BE2C (cell line): ENCODE results near the gene LOXL3.

Experiments
- DNase-seq: peaks from one replicate; pipeline ENCODE4 v3.0.0-alpha.2; 2020
- H3K27me3 ChIP-seq: fragments of 250-450 bp; sonication (Bioruptor Pico); 2 replicates; pipeline ENCODE4 v1.5.1; 2020; ENCODE audit warnings: mild to moderate bottlenecking
- H3K36me3 ChIP-seq: fragments of 250-450 bp; sonication (Bioruptor Pico); 2 replicates; pipeline ENCODE4 v1.5.1; 2020; ENCODE audit warnings: mild to moderate bottlenecking
- H3K4me1 ChIP-seq: fragments of 250-450 bp; sonication (Bioruptor Pico); 2 replicates; pipeline ENCODE4 v1.5.1; 2020
- H3K4me3 ChIP-seq: 2 replicates; pipeline ENCODE4 v1.5.1; 2011; ENCODE audit warnings: low read depth, low read length
- H3K9me3 ChIP-seq: fragments of 250-450 bp; sonication (Bioruptor Pico); 2 replicates; pipeline ENCODE4 v1.5.1; 2020
- CTCF ChIP-seq: IDR thresholded peaks from 2 replicates; pipeline ENCODE4 v1.5.1; 2012; ENCODE audit warnings: mild to moderate bottlenecking, low read depth, low read length

Gene LOXL3

GRCh38 chr2:74583504-74583903 lies 29.8 kb upstream of the LOXL3 start:
- no peaks in the 10 kb centered on the region for H3K36me3 ChIP-seq
- no peak for DNase-seq
- no peak for TF ChIP-seq CTCF
- H3K4me1 ChIP-seq: no peaks in the 10 kb centered on the region
- H3K9me3 ChIP-seq: no peaks in the 10 kb centered on the region
- no peaks in the 10 kb centered on the region for H3K27me3 ChIP-seq
- H3K4me3 ChIP-seq: no peak overlapping the region

GRCh38 chr2:74582184-74582583 lies 28.4 kb upstream of the LOXL3 start:
- TF ChIP-seq CTCF: no peak
- no peak for DNase-seq
- Histone ChIP-seq H3K36me3 (no peaks in the 10 kb centered on the region), H3K9me3 (no peaks in the 10 kb centered on the region), H3K4me3 (no peak overlapping the region), H3K4me1 (no peaks in the 10 kb centered on the region), H3K27me3 (no peaks in the 10 kb centered on the region)

GRCh38 chr2:74581463-74581862 lies 27.7 kb upstream of the LOXL3 start:
- H3K9me3 ChIP-seq: no peaks in the 10 kb centered on the region
- no peaks in the 10 kb centered on the region for H3K36me3 ChIP-seq
- no peaks in the 10 kb centered on the region for H3K4me1 ChIP-seq
- DNase-seq: no peak
- H3K4me3 ChIP-seq: no peak overlapping the region
- no peak for TF ChIP-seq CTCF
- H3K27me3 ChIP-seq: no peaks in the 10 kb centered on the region

GRCh38 chr2:74578408-74578807 lies 24.7 kb upstream of the LOXL3 start:
- DNase-seq: no peak
- Histone ChIP-seq H3K27me3 (no peaks in the 10 kb centered on the region), H3K4me3 (no peak overlapping the region), H3K9me3 (no peaks in the 10 kb centered on the region), H3K4me1 (no peaks in the 10 kb centered on the region), H3K36me3 (no peaks in the 10 kb centered on the region)
- TF ChIP-seq CTCF: no peak

- Histone ChIP-seq H3K4me3 (no peak overlapping the region), H3K27me3 (no peaks in the 10 kb centered on the region), H3K36me3 (no peaks in the 10 kb centered on the region), H3K9me3 (no peaks in the 10 kb centered on the region), H3K4me1 (no peaks in the 10 kb centered on the region)
- DNase-seq: no peak
- no peak for TF ChIP-seq CTCF
Measured at GRCh38 chr2:74577448-74577847, 23.7 kb upstream of the LOXL3 start.

GRCh38 chr2:74576863-74577229 lies 23.1 kb upstream of the LOXL3 start:
- H3K4me3 ChIP-seq: no peak overlapping the region
- no peaks in the 10 kb centered on the region for H3K27me3 ChIP-seq
- no peak for TF ChIP-seq CTCF
- DNase-seq: no peak
- H3K36me3 ChIP-seq: no peaks in the 10 kb centered on the region
- H3K4me1 ChIP-seq: no peaks in the 10 kb centered on the region
- H3K9me3 ChIP-seq: no peaks in the 10 kb centered on the region
